ENCODE data around the gene ZG16. TPM values are rescaled to one million over a fixed set of nuclear protein-coding genes. Genes with fewer than 3 reads are reported as not detected.

ZG16 gene
- total RNA-seq, 1 experiment from 2014 or later, result 0.07 TPM

- no peak overlapping the region for H3K9ac ChIP-seq (ENCODE audit: low read length)
- H3K4me2 ChIP-seq (ENCODE audit: low read length), result no peak overlapping the region
- RAD21 ChIA-PET (ENCODE audit: low non-redundant PET in 1 of 2, low total read pairs in 2 of 2, uncharacterized antibody in 2 of 2, unreplicated experiment in 2 of 2), result no interaction called here
- H3K27ac ChIP-seq (ENCODE audit: low read depth, low read length), result no peak overlapping the region
- no peaks in the 10 kb centered on the region for H3K9me2 ChIP-seq (ENCODE audit: insufficient read depth)
- H4K20me1 ChIP-seq (ENCODE audit: insufficient read depth), result no peaks in the 10 kb centered on the region
- TF ChIP-seq EZH2phosphoT487 (IDR thresholded peaks at IDR 0.05; ENCODE audit: borderline replicate concordance), result no peak
- no peak for TF ChIP-seq POLR2AphosphoS5 (IDR thresholded peaks at IDR 0.05; ENCODE audit: low read depth, low read length)
- TF ChIP-seq SRF (IDR thresholded peaks at IDR 0.05; ENCODE audit: low read depth), result no peak
- TF ChIP-seq SP1 (IDR thresholded peaks at IDR 0.05; ENCODE audit: low read depth), result no peak
- TF ChIP-seq POLR2A (IDR thresholded peaks at IDR 0.05; ENCODE audit: borderline replicate concordance, extremely low read depth, insufficient read depth, insufficient read length), result no peak
- TF ChIP-seq ELF1 (IDR thresholded peaks at IDR 0.05; ENCODE audit: borderline replicate concordance, low read depth), result no peak
- no peak for TF ChIP-seq REST (IDR thresholded peaks at IDR 0.05; ENCODE audit: low read depth)
- TF ChIP-seq ZBTB33 (IDR thresholded peaks at IDR 0.05; ENCODE audit: extremely low read depth, insufficient replicate concordance, low read length), result no peak
- TF ChIP-seq CTCF (IDR thresholded peaks at IDR 0.05 in 2 of 3, conservative IDR thresholded peaks at IDR 0.05 in 1 of 3; ENCODE audit: borderline replicate concordance in 1 of 3, insufficient read depth in 1 of 3, low read depth in 2 of 3, low read length in 2 of 3), result no peak
- no peak for TF ChIP-seq RAD21 (IDR thresholded peaks at IDR 0.05; ENCODE audit: low read depth)
- no peak for TF ChIP-seq EZH2 (IDR thresholded peaks at IDR 0.05)
- no peak for TF ChIP-seq SIN3A (IDR thresholded peaks at IDR 0.05; ENCODE audit: low read depth)
- TF ChIP-seq ATF3 (IDR thresholded peaks at IDR 0.05), result no peak
- no peak for TF ChIP-seq CBX3 (IDR thresholded peaks at IDR 0.05; ENCODE audit: low read depth)
- TF ChIP-seq EGR1 (IDR thresholded peaks at IDR 0.05; ENCODE audit: low read depth), result no peak
- no peak for TF ChIP-seq TCF7L2 (IDR thresholded peaks at IDR 0.05; ENCODE audit: borderline replicate concordance, extremely low read depth, insufficient read depth, insufficient read length)
- TF ChIP-seq YY1 (IDR thresholded peaks at IDR 0.05; ENCODE audit: extremely low read depth, insufficient replicate concordance, low read depth, low read length), result no peak
- no peak for TF ChIP-seq MAX (IDR thresholded peaks at IDR 0.05)
- peaks cover 18 to 20% of the 10 kb centered on the region in 2 experiments for H3K4me1 ChIP-seq (ENCODE audit: control insufficient read depth in 1 of 2, insufficient read depth in 2 of 2, low read length in 2 of 2)
- H3K9me3 ChIP-seq (ENCODE audit: control insufficient read depth in 1 of 2, insufficient read depth in 1 of 2, low read depth in 1 of 2, low read length in 2 of 2), result no peaks in the 10 kb centered on the region
- H2AFZ ChIP-seq (ENCODE audit: low read depth, low read length, poor library complexity, severe bottlenecking), result no peak overlapping the region
- POLR2A ChIA-PET, result no interaction called here
- BruUV-seq (replicated peaks), result no TSS peak
- CTCF ChIA-PET, result interaction anchor here (0.9 kb wide), 1 partner anchor 23 kb away, joined by 3 read pairs; the partner anchor contains the start of gene KIF22
- no peak for DNase-seq (ENCODE audit: low read depth, low spot score)
- no peaks in the 10 kb centered on the region for H3K27me3 ChIP-seq (ENCODE audit: insufficient read depth, low read length)
- H3K4me3 ChIP-seq (replicated peaks in 1 of 2; ENCODE audit: low read depth in 1 of 2, low read length in 2 of 2), result no peak overlapping the region
- ATAC-seq, result no peak
- intact Hi-C loops (cut with micrococcal nuclease), result no loop called here
- no peaks in the 10 kb centered on the region for H3K79me2 ChIP-seq (ENCODE audit: insufficient read depth, low read length)
- no peaks in the 10 kb centered on the region for H3K36me3 ChIP-seq (ENCODE audit: control insufficient read depth in 1 of 2, insufficient read depth in 2 of 2, low read length in 2 of 2)
These were observed 11.0 kb upstream of the ZG16 start for GRCh38 chr16:29767062-29767461.
